ENCODE results near the gene CASZ1.

DNA sequence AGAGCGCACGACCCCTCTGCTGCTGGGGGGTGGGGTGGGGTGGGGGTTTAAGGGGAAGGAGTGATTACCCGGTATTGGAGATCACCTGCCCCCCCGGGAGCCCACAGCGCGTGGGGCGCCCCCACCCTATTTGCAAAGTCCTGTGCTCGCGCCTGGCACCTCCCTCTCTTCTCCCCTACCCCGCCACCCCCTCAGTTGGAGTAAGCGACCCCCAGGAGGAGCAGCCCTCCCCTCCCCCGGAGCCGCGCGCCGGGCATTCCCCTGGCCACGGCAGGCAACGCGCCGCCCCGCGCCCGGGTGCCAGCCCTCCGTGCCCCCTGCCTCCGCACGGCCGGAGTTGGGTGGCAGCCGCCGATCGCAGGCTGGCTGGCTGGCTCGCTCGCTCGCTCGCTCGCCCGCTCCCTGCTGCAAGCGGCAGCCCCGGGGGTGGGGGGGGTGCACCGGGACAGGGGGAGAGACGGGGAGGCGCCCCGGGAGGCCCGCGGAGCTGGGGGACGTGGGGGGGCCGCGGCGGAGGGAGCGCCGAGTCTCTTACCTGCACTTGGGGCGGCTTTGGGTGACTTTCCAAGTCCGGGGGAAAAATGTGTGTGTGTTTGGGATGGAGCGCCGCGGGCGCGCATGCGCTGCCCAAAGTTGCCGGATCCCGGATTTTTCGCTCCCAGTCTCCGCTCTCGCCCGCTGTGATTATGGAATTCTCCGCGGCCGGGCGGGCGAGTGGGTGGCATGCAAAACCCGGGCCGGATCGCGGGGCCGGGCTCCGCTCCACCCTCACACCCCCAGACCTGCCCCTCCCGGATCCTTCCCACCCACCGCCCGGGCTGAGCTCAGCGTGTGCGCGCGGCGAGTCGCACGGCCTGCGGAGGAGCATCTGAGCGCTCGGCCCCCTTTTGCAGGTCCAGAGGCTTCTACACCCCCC, at the start of gene CASZ1:
- TF ChIP-seq CTCF (IDR thresholded peaks at IDR 0.05) (no peak), POLR2A (IDR thresholded peaks at IDR 0.05) (no peak)

Measured in lower leg skin (tissue), 3 donors.